Umbilical cord (tissue), 2 donors: Measurements from ENCODE around the gene ITGA5. TPM values are rescaled to one million over a fixed set of nuclear protein-coding genes. Genes with fewer than 3 reads are reported as not detected.

Experiments
- DNase-seq: peaks from one replicate; pipeline ENCODE4 v3.0.0-alpha.2; 2015; ENCODE audit warnings: low spot score
- total RNA-seq: library from RNA; depleted of rRNA; stranded (reverse); fragments of >200 nt; gene quantifications from one replicate; pipeline ENCODE4 v1.2.3, GENCODE V29; 2014; ENCODE audit warnings: low replicate concordance; ENCODE audit not compliant: insufficient read depth

ITGA5 gene
- total RNA-seq, 1 donor from 2014 or later = 251 TPM

DNA sequence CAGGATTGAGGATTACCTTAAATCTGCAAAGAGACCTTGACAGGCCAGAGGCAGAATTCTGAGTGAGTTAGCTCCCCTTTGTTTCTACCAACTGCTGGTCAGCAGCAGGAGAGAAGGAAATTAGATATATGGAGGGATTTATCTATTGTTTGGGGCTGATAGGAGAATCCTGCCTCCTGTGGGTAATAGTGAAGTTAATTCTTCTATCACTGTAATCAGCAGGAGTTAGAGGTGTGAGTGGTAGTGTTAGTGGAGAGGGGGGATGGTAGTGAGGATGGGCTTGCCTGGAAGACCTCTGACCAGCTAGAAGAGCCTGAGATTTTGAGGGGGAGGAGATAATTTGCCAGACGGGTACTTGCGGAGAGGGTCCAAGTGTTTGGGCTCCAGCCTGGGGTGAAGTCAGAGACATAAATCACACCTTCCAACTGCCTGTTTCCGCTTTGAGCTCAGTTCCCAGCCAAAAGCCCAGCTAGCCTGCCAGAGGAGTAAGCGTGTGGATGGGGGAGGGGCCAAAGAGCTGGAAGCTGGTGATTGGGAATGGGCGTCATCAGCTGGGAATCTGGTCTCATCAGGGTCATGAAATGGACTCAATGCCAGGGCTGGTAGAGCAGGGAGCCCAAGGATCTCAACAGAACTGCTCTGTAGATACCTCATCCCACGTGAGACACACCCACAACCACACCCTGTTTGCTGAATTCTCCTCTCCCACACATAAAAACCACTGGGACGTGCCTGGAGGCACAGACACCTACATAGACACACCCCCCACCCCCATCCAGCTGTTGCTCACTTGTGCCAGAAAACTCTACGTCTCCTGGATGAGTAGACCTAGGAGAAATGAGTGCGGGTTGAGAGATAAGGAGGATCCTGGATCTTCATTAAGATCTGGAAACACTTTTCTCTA lies 13.1 kb upstream of the ITGA5 start:
- DNase-seq = peak; percentile 81

DNA sequence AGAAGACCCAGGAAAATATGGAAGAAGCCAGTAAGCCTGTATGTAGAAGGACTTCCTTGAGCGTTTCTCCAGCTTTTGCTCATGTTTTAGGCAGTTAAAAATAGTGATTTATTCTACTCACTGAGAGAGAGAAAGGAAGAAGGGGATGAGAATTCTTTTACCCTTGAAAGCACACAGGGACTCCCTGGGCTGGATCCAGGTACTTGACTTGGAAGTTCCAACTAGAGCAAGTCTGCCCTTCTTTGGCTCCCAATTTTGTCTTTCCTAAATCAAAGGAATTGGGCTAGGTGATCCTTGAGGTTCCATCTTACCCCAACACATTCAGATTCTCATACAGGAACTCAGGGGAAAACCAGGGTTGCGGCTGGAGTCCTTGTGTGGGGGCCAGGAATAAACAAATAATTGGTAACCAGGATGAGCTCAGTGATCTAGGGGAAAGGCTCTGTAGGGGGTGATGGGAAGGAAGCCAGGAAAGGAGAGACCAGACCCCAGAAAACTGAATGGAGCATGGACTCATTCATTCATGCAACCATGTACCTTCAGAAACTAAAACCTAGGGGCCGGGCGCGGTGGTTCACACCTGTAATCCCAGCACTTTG lies 11.5 kb upstream of the ITGA5 start:
- no peak for DNase-seq

DNA sequence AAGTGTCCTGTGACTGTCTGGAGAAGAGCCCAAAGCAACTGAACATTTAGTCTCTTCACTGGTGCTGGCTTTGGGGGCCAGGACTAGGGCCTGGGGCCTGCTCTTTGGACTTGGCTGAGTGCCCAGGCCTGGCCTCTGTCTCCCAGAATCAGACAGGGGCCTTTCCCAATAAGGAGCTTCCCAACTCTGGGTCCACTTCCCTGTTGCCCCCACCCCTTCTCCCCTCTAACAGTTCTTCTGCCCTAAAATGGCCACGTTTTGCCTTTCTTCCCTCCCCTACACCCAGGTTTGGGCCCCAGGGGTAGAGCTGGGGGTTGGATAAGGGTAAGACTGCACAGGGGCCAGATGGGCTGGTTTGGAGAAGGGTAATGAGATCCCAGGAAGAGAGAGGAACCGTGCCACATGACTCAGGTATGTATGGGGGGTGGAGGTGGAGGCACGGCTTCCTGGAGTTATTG lies 10.0 kb upstream of the ITGA5 start:
- DNase-seq = no peak

DNA sequence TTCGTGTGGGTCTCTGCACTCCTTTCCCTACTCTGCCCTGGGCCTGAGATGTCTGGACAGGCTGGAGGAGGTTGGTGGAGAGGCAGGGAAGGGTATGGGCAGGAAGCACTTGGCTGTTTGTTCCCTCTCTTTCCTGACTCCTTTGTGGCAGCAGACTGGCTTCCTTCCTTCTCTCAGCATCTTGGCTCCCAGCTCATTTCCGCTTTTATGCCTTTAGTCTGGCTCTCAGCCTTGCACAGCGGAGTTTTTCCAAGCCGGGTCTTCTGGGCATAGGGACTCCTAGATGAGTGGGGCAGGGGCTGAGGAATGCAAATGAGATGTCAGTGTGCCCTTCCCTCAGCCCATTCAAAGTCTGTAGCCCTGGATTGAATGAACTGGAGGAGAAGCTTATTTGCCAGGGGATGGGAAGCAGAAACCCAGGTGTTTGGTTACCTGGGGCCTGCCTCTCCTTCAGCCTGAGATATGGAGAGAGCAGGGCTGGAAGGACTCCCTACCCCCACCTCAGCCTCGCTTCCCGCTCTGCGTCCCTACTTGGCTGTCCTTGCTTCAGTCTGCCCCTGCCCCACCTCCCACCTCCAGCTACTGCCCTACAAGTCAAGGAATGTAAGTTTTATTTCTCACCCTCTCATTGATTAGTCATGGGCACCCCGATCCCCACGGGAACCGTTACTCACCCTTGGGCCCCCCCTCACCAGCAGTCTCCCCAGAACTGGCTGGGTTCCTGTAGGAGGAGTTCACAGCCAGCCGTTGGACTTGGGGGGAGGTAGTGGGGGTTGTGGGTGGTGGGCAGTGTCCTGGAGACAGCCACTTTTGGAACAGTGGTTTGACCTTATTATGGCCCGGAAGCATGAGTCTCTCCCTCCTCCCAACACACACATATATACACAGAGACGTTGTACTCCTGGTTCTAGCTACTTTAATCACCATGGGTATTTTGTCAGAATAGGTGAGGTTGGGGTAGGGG lies 9.3 kb upstream of the ITGA5 start:
- DNase-seq = peak; percentile 69

DNA sequence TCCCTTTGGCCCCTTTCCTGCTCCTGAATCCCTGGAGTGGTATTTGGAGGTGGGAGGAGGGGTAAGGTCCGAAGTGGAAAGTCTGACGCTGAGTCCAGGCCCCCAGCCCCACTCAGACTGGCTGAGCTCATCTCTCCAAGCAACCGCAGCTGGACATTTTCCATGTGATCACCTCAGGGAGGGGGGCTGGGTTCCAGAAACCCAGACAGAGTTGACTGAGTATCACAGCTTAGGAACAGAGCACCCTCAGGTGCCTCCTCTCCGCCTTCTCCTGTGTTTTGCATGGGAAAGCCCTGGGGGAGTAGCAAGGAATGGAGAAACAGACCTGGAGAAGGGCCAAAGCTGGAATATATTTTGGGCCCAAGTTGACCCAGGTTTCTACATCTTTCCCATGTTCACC lies 8.0 kb upstream of the ITGA5 start:
- DNase-seq = no peak

DNA sequence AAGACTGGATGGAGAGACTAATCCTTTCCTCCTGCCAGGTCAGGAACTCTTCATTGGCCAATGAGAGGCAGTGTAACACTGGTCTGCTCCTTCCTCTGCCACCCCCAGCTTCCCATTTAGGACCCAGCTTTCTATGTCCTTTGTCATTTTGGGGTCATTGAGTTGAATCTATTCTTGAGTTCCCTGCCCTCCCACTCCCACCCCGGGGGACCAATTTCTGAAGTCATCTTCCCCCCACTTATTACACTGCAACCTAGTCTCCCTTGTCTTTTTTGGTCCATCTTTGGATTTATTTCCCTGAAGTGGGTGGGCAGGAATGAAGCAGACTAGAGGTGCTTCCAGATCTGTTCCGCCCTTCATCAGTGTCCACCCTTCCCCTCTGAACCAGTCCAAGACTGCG lies 7.6 kb upstream of the ITGA5 start:
- no peak for DNase-seq

DNA sequence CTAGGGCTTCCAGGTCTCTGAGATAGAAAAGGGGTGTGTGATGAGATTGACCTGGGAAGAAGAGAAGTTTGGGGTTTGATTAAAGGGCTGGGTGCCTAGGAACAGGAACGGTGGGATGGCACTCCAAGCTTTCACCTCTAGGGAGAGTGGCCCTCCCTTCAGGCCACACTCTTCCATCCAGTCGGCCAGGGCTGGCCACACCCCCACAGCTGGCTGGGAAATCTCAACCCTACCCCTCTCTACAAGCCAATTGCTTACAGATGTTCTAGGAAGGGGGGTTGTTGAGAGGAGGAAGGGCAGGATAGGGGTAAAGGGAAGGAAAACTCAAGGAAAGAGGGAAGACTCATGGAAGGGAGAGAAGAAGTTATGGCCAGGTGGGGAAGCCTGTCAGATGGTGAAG lies 6.6 kb upstream of the ITGA5 start:
- no peak for DNase-seq

DNA sequence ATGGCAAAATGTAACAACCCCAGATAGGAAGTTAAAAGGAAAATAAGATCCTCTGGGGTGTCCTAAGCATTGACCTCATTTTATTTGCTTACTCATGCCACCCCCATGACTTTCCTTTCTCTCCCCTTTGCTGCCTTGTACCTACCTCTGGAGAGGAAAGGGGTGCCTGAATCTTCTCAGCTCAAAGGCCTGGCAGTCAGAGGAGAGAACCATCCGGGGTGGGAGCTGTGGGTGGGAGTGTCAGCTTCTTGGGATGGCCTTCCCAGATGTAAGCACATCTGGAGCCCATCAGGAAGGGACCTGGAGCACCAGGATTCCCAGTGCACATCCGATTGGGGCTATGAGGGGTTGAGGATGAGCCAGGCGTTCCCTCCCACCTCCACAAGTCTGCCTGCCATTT lies 5.2 kb upstream of the ITGA5 start:
- DNase-seq = no peak

DNA sequence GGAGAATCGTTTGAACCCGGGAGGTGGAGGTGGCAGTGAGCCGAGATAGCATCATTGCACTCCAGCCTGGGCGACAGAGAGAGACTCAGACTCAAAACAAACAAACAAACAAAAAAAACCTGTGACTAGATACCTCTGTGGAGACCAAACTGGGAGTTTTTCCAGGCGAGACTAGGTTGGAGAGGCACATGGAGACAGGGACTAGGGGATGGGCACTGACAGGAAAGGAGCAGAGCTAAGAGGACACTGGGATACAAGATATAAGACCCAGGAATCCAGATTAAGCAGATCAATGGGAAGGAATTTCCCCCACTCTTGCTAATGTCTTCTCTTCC lies 4.7 kb upstream of the ITGA5 start:
- no peak for DNase-seq

DNA sequence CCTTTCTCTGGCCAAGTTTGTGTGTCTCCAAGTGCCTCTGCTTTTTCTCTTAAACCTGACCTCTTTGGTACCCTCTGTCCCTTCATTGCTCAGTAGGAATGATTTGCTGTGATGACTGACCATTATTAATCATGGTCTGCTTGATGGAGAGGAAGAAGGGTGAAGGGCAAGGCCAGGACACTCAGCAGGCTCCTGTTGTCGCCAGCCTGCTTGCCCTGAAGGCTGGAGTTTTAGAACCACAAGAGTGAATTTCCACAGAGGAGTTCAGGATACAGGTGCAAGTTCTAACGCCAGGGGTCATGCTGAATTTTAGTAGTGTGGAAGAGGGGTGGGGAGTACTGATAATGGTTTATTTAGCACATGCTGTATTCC lies 2.8 kb upstream of the ITGA5 start:
- DNase-seq = no peak

DNA sequence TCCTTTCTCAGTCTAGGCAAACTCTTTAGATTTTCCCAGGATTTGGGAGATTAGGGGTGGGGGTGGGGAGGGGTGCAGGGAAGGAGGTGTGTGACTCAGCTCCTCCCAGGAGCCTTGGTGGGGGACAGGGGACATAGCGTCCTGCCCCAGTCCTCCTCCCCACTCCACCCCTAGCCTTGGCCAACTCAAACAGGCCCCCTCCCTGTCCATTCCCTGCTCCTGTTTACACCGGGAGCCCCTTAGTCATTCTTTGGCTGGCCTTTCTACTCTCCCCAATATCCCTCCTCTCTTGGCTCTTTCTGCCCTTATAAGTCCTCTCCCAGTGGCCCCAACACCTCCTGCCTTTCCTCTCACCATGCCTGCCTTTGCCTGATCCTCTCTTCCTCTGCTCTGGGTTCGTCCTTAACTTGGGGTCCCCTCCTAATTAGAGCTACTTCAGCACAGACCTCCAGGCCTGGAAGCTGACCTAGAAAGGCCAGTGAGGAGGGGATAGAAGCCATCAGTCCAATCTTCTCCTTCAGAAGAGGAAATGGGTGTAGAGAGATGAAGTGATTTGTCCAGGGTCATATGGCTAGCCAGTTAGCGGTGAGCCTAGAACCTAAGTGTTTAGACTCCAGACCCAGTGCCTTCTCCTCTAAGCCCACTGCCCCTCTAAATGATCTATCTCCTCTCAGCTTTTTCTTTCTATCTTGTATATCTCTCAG lies 2.3 kb upstream of the ITGA5 start:
- DNase-seq = no peak

DNA sequence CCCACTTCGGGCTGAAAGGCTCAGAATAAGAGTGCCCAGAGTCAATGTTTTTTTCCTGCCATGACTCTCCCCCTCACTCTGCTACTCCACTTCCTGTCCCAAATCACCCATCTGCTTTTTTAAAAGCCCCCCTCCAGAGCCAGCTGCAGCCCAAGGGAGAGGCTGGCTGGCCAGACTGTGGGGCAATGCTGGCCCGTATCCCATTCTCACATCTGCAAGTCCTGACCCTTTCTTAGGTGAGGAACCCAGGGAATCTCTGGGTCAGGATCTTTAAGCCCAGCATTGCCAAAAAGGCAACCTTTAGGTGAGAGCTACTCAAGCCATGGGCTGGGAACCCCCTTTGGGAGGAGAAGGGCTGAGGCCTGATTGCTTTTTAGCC lies 1.7 kb upstream of the ITGA5 start:
- DNase-seq = no peak

DNA sequence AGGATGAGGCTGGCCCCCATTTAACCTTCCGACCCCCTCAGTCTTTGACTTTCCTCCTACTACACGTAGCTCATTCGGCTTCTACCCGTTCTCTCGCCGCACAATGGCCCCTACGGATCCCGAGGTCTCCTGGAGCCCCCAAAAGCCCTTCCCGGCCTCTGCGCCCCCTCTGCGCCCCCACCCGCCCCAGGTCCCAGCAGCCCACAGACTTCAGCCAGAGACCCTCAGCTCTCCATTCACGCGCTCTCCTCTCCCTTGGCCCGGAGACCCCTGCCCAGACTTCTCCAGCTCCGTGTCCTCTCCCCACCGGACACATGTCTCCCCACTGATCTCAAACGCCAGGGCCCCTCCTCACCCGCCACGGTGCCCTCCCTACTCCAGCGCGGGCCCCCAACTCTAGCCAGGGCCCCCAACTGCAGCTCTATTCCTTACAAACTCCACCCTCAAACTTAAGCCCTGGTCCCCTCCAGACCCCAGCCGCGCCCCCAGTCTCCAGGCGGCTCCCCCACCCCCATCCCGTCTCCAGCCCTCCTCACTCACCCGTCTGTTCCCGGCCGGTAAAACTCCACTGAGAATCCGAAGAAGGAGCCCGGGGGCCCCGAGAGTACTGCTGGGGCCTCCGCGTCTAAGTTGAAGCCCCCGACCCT lies 502 bp downstream of the ITGA5 start:
- DNase-seq = no peak

DNA sequence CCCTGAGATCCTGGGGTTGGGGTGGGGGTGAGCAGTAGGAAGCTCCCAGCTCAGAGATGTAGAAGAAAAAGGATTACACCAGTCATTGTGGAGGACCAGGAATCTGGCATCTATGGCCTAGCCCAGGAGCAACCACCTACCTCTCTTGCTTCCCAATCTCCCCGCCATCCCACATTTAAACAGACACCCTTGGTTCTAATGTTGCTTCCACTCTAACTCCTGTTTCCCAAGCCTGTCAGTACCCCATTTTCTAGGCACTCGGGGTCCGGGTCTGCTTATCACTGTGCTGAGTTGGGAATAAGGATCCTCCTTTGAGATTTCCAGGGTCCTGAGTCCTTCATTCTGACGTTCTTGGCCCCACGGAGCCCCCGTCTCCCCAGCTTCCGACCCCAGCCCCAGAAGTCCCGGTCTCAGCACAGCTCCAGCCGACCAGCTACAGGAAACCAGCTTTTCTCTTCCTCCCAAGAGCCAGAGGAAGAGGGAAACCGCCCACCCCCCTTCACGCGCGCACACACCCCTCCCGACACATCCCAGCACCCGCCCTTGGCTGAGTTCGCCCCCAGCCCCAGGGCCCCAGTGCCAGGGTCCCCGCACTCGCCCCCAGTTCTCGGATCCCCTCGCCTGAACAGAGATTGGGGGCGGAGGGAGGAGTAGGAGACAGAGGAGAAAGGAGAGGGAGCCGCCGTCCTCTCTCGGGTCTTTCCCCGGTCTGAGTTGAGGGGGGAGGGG lies 1.2 kb downstream of the ITGA5 start:
- peak; percentile 48 for DNase-seq

DNA sequence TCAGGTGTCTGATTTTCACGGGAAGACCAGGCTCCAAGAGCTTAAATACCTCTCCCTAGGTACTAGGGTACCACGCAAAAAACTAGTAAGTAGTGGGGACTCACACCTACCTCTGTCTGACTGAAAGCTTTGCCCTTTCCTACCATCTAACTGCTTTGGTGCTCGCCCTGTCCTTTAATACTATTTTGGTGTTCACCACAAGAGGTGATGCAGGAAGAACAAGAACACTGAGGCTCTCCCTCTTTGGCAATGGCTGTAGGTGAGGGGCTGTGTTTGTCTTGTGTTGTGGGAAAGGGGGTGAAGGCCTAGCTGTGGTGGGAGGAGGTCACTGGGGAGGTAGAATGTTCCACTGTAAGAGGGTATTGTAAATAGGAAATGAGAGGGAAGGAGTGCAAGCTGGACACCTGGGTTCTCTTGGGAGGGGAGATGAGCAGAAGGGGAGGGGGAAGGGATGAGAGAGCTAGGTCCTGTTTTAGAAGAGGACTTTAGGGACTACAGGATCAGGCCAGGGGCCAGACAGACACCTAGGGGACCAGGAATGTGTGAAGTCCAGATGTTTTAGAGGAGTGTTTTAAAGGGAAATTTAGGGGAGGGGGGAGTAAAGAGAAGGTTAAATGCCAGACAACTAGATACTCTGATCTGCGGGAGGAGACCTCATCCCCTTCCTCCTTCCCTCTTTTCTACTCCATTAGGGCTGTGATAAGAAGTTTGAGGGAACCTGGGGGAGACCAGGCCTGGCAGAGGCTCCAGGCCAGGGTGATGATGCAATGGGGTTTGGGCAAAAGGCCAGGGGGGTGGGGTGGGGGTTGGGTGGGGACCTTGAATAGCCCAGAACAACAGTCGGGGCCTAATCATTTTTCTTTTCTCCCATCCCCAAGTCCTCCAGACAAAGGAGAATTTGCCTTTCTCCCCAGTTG lies 2.1 kb downstream of the ITGA5 start:
- no peak for DNase-seq

DNA sequence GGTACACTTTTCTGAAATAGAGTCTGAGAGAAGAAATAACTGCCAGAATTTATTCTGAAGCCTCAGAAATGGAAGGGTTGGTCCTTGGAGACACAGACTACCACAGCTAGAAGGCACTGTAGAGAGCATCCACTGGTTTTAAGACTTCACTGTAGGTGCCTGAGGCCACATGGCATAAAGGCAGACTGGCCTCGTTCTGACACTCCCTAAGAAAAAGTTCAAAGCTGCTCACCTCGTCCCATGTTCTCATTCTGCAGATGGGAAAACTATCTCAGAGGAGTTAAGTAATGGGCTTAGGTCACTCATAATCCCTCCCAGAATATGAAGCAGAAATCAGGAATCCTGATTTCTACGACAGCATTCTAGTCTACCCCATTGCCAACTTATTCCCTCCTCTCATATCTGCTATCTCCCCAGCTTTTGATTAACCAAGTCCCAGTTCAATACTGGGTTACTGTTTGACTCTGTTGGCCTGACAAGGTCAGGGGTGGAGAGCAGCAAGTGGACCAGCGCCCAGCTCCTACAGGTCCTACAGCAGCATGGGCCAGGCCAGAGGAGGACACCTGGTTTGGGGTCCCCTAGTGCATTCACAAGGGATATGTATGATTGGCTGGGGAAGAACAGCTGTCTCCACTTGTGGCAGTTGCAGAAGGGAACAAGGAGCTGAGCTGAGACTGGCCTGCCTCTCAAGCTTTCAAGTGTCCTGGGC lies 3.7 kb downstream of the ITGA5 start:
- DNase-seq = no peak

DNA sequence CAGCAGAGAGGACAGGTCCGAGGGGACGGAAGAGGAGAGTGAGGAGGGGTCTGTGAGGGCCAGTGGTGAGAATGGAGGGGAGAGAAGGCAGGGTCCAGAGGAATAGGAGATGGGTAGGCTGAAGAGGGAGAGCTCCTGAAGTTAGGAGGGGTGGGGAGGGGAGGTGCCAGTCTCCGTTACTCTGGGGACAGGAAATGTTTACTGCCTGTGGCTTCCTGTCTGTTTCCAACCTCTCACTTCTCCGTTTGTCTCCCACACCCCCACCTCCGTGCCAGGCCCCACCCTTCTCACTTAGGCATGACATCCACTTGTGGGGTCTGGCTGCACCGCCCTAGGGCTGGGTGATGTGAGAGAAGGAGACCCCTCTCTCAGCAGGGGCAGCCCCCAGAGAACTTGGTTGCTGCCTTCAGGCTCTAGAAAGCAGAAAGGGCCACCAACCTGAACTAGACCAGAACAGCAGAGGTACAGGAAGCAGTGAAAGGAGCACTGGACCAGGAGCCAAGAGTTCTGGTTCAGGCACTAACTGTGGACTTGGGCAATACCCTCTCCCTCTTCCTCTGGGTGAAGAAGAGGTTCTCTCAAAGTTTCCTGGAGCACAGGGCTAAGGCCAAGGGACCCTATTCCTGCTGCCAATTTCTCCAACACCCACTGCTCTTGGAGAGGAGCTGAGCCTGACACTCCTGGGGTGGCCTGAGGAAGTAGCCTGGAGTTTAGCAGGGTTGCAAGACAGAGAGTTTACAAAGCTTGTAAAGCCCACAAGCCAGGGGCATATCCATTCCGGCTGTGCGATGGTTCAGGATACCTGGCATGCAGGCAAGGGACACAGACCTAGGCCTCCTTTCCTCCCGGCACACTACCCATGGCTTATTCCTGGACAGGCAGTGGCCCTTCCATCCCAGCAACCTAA lies 5.5 kb downstream of the ITGA5 start:
- no peak for DNase-seq

DNA sequence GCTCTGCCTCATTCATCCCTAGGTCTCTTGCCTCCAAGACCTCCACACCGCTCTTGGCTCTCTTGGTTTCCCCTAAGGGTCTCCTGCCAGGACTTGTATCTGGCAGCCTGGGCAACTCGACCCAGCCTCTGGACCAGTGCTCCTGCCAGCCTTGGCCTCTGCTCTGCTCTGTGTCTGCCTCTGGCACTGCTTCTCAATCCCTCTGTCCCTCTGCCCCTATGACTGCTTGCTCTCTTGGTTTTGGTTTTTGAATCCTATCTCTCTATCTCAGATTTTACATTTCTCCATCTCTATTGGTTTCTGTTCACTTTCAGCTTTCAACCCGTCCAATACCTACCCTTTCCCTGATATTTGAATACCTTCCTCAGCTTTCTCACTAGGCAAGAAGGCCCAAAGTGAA lies 6.3 kb downstream of the ITGA5 start:
- no peak for DNase-seq
